Mucosa of rectum (tissue), 2 donors: ENCODE measurements around the gene XYLT1.

Source experiments
- H3K27ac ChIP-seq, 2 donors: one replicate each; pipeline ENCODE4 v1.7.0; 2013; ENCODE audit warnings: inconsistent platforms in 2 of 2, low read depth in 2 of 2, low read length in 2 of 2
- H3K27me3 ChIP-seq, 2 donors: one replicate each; pipeline ENCODE4 v1.7.0; 2013; ENCODE audit warnings: low read length in 2 of 2; ENCODE audit not compliant: control insufficient read depth in 2 of 2, insufficient read depth in 2 of 2
- H3K36me3 ChIP-seq, 2 donors: one replicate each; pipeline ENCODE4 v1.7.0; 2013; ENCODE audit warnings: low read length in 2 of 2; ENCODE audit not compliant: control insufficient read depth in 2 of 2, insufficient read depth in 2 of 2
- H3K4me1 ChIP-seq, 2 donors: one replicate each; pipeline ENCODE4 v1.7.0; 2013; ENCODE audit warnings: low read length in 2 of 2, mild to moderate bottlenecking in 1 of 2; ENCODE audit not compliant: control insufficient read depth in 2 of 2, insufficient read depth in 2 of 2
- H3K4me3 ChIP-seq, 2 donors: one replicate each; pipeline ENCODE4 v1.7.0; 2013; ENCODE audit warnings: low read length in 2 of 2
- H3K9ac ChIP-seq, 2 donors: one replicate each; pipeline ENCODE4 v1.7.0; 2013; ENCODE audit warnings: low read length in 2 of 2, low read depth in 1 of 2, mild to moderate bottlenecking in 1 of 2
- H3K9me3 ChIP-seq, 2 donors: one replicate each; pipeline ENCODE4 v1.7.0; 2013; ENCODE audit warnings: low read length in 2 of 2; ENCODE audit not compliant: control insufficient read depth in 2 of 2
- donor health status: healthy.
- donor health status: Normal muscosa, but diverticular disease.

Gene XYLT1

GRCh38 chr16:17331071-17331607 is 139.6 kb downstream of the XYLT1 start:
- Histone ChIP-seq H3K4me3 (no peak overlapping the region), H3K27me3 (no peaks in the 10 kb centered on the region), H3K36me3 (no peaks in the 10 kb centered on the region), H3K9me3 (no peaks in the 10 kb centered on the region), H3K4me1 (peaks cover 9 to 18% of the 10 kb centered on the region in 2 donors), H3K27ac (no peak overlapping the region), H3K9ac (no peak overlapping the region)

GRCh38 chr16:17330044-17330443 is 140.7 kb downstream of the XYLT1 start:
- H3K27me3 ChIP-seq, result no peaks in the 10 kb centered on the region
- peaks cover 9 to 18% of the 10 kb centered on the region in 2 donors for H3K4me1 ChIP-seq
- H3K9ac ChIP-seq, result no peak overlapping the region
- no peaks in the 10 kb centered on the region for H3K9me3 ChIP-seq
- peak overlapping the region; percentile 69 to 85 for H3K27ac ChIP-seq
- H3K4me3 ChIP-seq, result no peak overlapping the region
- no peaks in the 10 kb centered on the region for H3K36me3 ChIP-seq

- no peaks in the 10 kb centered on the region for H3K27me3 ChIP-seq
- H3K9ac ChIP-seq, result peak overlapping the region in 1 of 2 donors; percentile 61
- H3K4me1 ChIP-seq, result peaks cover 9 to 18% of the 10 kb centered on the region in 2 donors
- no peaks in the 10 kb centered on the region for H3K9me3 ChIP-seq
- peak overlapping the region; percentile 69 to 85 for H3K27ac ChIP-seq
- H3K4me3 ChIP-seq, result peak overlapping the region; percentile 8 to 18
- H3K36me3 ChIP-seq, result no peaks in the 10 kb centered on the region
Observed at GRCh38 chr16:17329391-17329790, 141.4 kb downstream of the XYLT1 start.

- Histone ChIP-seq H3K4me1 (peaks cover 9 to 18% of the 10 kb centered on the region in 2 donors), H3K36me3 (no peaks in the 10 kb centered on the region), H3K9ac (peak overlapping the region in 1 of 2 donors; percentile 61), H3K9me3 (no peaks in the 10 kb centered on the region), H3K27me3 (no peaks in the 10 kb centered on the region), H3K27ac (peak overlapping the region; percentile 69 to 85), H3K4me3 (peak overlapping the region; percentile 8 to 18)
Observed at GRCh38 chr16:17328932-17329331, 141.8 kb downstream of the XYLT1 start.

- Histone ChIP-seq H3K9ac (no peak overlapping the region), H3K4me3 (no peak overlapping the region), H3K27ac (no peak overlapping the region), H3K27me3 (no peaks in the 10 kb centered on the region), H3K9me3 (no peaks in the 10 kb centered on the region), H3K4me1 (peaks cover 10 to 18% of the 10 kb centered on the region in 2 donors), H3K36me3 (no peaks in the 10 kb centered on the region)
Observed at GRCh38 chr16:17327664-17328335, 143.0 kb downstream of the XYLT1 start.

GRCh38 chr16:17325476-17326143 is 145.2 kb downstream of the XYLT1 start:
- Histone ChIP-seq H3K36me3 (no peaks in the 10 kb centered on the region), H3K9ac (no peak overlapping the region), H3K27ac (no peak overlapping the region), H3K4me3 (no peak overlapping the region), H3K27me3 (no peaks in the 10 kb centered on the region), H3K9me3 (no peaks in the 10 kb centered on the region), H3K4me1 (peaks cover 11 to 18% of the 10 kb centered on the region in 2 donors)

- Histone ChIP-seq H3K4me1 (peaks cover 10 to 11% of the 10 kb centered on the region in 2 donors), H3K9me3 (no peaks in the 10 kb centered on the region), H3K27ac (no peak overlapping the region)
Observed at GRCh38 chr16:17324451-17324850, 146.3 kb downstream of the XYLT1 start.

GRCh38 chr16:17323171-17323570 is 147.6 kb downstream of the XYLT1 start:
- no peak overlapping the region for H3K27ac ChIP-seq
- no peaks in the 10 kb centered on the region for H3K36me3 ChIP-seq
- no peak overlapping the region for H3K9ac ChIP-seq
- peaks cover 0 to 2% of the 10 kb centered on the region in 2 donors for H3K4me1 ChIP-seq
- H3K4me3 ChIP-seq, result no peak overlapping the region
- H3K9me3 ChIP-seq, result no peaks in the 10 kb centered on the region
- H3K27me3 ChIP-seq, result no peaks in the 10 kb centered on the region

More at GRCh38 chr16:17324451-17324850, 146.3 kb downstream of the XYLT1 start:
- no peaks in the 10 kb centered on the region for H3K27me3 ChIP-seq
- H3K36me3 ChIP-seq, result no peaks in the 10 kb centered on the region
- no peak overlapping the region for H3K4me3 ChIP-seq
- no peak overlapping the region for H3K9ac ChIP-seq

- H3K4me3 ChIP-seq, result no peak overlapping the region
- no peaks in the 10 kb centered on the region for H3K27me3 ChIP-seq
- no peaks in the 10 kb centered on the region for H3K36me3 ChIP-seq
- H3K27ac ChIP-seq, result no peak overlapping the region
- H3K4me1 ChIP-seq, result peaks cover 0 to 2% of the 10 kb centered on the region in 2 donors
- H3K9ac ChIP-seq, result no peak overlapping the region
- H3K9me3 ChIP-seq, result no peaks in the 10 kb centered on the region
Observed at GRCh38 chr16:17321824-17322223, 148.9 kb downstream of the XYLT1 start.

GRCh38 chr16:17320009-17320408 is 150.8 kb downstream of the XYLT1 start:
- Histone ChIP-seq H3K27ac (no peak overlapping the region), H3K36me3 (no peaks in the 10 kb centered on the region), H3K4me1 (peaks cover 0 to 2% of the 10 kb centered on the region in 2 donors), H3K27me3 (no peaks in the 10 kb centered on the region), H3K9me3 (no peaks in the 10 kb centered on the region), H3K9ac (no peak overlapping the region), H3K4me3 (no peak overlapping the region)
